Activated T-helper 2 cell treated with anti-CD3 and anti-CD28 coated beads, Interferon-gamma antibody, Interleukin-2, Interleukin-4, amounts not matched to agents 10 μg/mL and 5 μg/mL and 100 μg/mL, durations not matched to agents 14 hours and 24 hours and 36 hours (primary cell): ENCODE results near the gene PHLDA2. TPM values are rescaled to one million over a fixed set of nuclear protein-coding genes. Genes with fewer than 3 reads are reported as not detected.

Source experiments
- DNase-seq: peaks from one replicate; pipeline ENCODE4 v3.0.0; 2021; ENCODE audit warnings: low spot score
- H3K27ac Mint-ChIP-seq: one replicate; pipeline ENCODE4 v1.8.0; 2021; ENCODE audit warnings: mixed read lengths
- H3K27me3 Mint-ChIP-seq: one replicate; pipeline ENCODE4 v1.8.0; 2021; ENCODE audit warnings: low read depth, mixed read lengths
- H3K36me3 Mint-ChIP-seq: one replicate; pipeline ENCODE4 v1.8.0; 2021; ENCODE audit warnings: low read depth, mixed read lengths
- H3K4me1 Mint-ChIP-seq: one replicate; pipeline ENCODE4 v1.8.0; 2021; ENCODE audit warnings: low read depth, mixed read lengths
- H3K4me3 Mint-ChIP-seq: one replicate; pipeline ENCODE4 v1.8.0; 2021; ENCODE audit warnings: low read depth, mild to moderate bottlenecking, moderate library complexity, mixed read lengths
- H3K9me3 Mint-ChIP-seq: one replicate; pipeline ENCODE4 v1.8.0; 2021; ENCODE audit warnings: mixed read lengths
- intact Hi-C: fragments of 100-400 bp; cut with micrococcal nuclease; formaldehyde crosslinking; loops from one replicate; pipeline ENCODE4 v1.15.1; 2023
- total RNA-seq: library from RNA; stranded (reverse); gene quantifications from 2 replicates; pipeline ENCODE4 v1.2.3, GENCODE V29; 2022

PHLDA2 gene
- total RNA-seq, 1 donor from 2014 or later = 34.7 TPM

- Mint-ChIP-seq H3K27me3 (peaks cover 12% of the 10 kb centered on the region), H3K9me3 (no peaks in the 10 kb centered on the region), H3K27ac (no peak overlapping the region), H3K4me3 (no peak overlapping the region), H3K36me3 (no peaks in the 10 kb centered on the region), H3K4me1 (peaks cover 11% of the 10 kb centered on the region)
- no peak for DNase-seq
- intact Hi-C loops = loop anchor here (5.0 to 10.0 kb wide), 4 partner anchors 43 to 585 kb away; partner anchors contain the start of genes C11orf21 and TSPAN32
Observed at GRCh38 chr11:2889362-2890273, 39.6 kb downstream of the PHLDA2 start.

GRCh38 chr11:2888266-2888968 lies 40.8 kb downstream of the PHLDA2 start:
- Mint-ChIP-seq H3K36me3 (no peaks in the 10 kb centered on the region), H3K4me1 (peaks cover 11% of the 10 kb centered on the region), H3K27me3 (peaks cover 15% of the 10 kb centered on the region), H3K4me3 (no peak overlapping the region), H3K9me3 (no peaks in the 10 kb centered on the region), H3K27ac (peak overlapping the region; percentile 55)
- DNase-seq = peak; percentile 77
- intact Hi-C loops = loop anchor here (1.0 to 5.0 kb wide), 3 partner anchors 196 to 461 kb away; no protein-coding TSS in a partner anchor

GRCh38 chr11:2887515-2888195 lies 41.6 kb downstream of the PHLDA2 start:
- intact Hi-C loops = loop anchor here (1.0 to 5.0 kb wide), 3 partner anchors 195 to 460 kb away; no protein-coding TSS in a partner anchor
- no peak overlapping the region for H3K27ac Mint-ChIP-seq
- H3K36me3 Mint-ChIP-seq = no peaks in the 10 kb centered on the region
- peaks cover 22% of the 10 kb centered on the region for H3K27me3 Mint-ChIP-seq
- peaks cover 12% of the 10 kb centered on the region for H3K4me1 Mint-ChIP-seq
- no peaks in the 10 kb centered on the region for H3K9me3 Mint-ChIP-seq
- H3K4me3 Mint-ChIP-seq = peak overlapping the region; percentile 45
- no peak for DNase-seq

- Mint-ChIP-seq H3K27me3 (peaks cover 29% of the 10 kb centered on the region), H3K4me1 (peaks cover 7% of the 10 kb centered on the region), H3K36me3 (no peaks in the 10 kb centered on the region), H3K4me3 (peak overlapping the region; percentile 48), H3K27ac (no peak overlapping the region), H3K9me3 (no peaks in the 10 kb centered on the region)
- no peak for DNase-seq
- intact Hi-C loops = loop anchor here (5.0 kb wide), 2 partner anchors 195 to 460 kb away; no protein-coding TSS in a partner anchor
Observed at GRCh38 chr11:2886936-2887335, 42.3 kb downstream of the PHLDA2 start.

- peak overlapping the region; percentile 48 for H3K4me3 Mint-ChIP-seq
- intact Hi-C loops = loop anchor here (5.0 kb wide), 2 partner anchors 194 to 459 kb away; no protein-coding TSS in a partner anchor
- H3K9me3 Mint-ChIP-seq = no peaks in the 10 kb centered on the region
- H3K27ac Mint-ChIP-seq = no peak overlapping the region
- H3K27me3 Mint-ChIP-seq = peaks cover 29% of the 10 kb centered on the region
- no peaks in the 10 kb centered on the region for H3K36me3 Mint-ChIP-seq
- DNase-seq = no peak
- peaks cover 4% of the 10 kb centered on the region for H3K4me1 Mint-ChIP-seq
Observed at GRCh38 chr11:2886191-2886894, 42.9 kb downstream of the PHLDA2 start.

GRCh38 chr11:2885678-2886081 lies 43.5 kb downstream of the PHLDA2 start, which contains the start of gene CDKN1C:
Gene CDKN1C, minus strand, starts transcription at chr11:2885775. Its CDS starts 319 bp downstream, at chr11:2885456.
- Mint-ChIP-seq H3K36me3 (no peaks in the 10 kb centered on the region), H3K4me3 (peak within 1 kb of the TSS; percentile 84), H3K27me3 (peaks cover 33% of the 10 kb centered on the region), H3K4me1 (peaks cover 4% of the 10 kb centered on the region), H3K27ac (no peak within 1 kb of the TSS), H3K9me3 (no peaks in the 10 kb centered on the region)
- intact Hi-C loops = loop anchor here (2.0 to 5.0 kb wide), 3 partner anchors 17 to 458 kb away; a partner anchor contains a TSS
- DNase-seq = peak; percentile 77

GRCh38 chr11:2885017-2885677 lies 44.1 kb downstream of the PHLDA2 start:
- H3K4me1 Mint-ChIP-seq = peaks cover 4% of the 10 kb centered on the region
- intact Hi-C loops = loop anchor here (2.0 to 5.0 kb wide), 3 partner anchors 18 to 458 kb away; a partner anchor contains a TSS
- H3K27ac Mint-ChIP-seq = no peak overlapping the region
- no peaks in the 10 kb centered on the region for H3K9me3 Mint-ChIP-seq
- H3K36me3 Mint-ChIP-seq = no peaks in the 10 kb centered on the region
- no peak for DNase-seq
- peaks cover 33% of the 10 kb centered on the region for H3K27me3 Mint-ChIP-seq
- peak overlapping the region; percentile 84 for H3K4me3 Mint-ChIP-seq

GRCh38 chr11:2883979-2884815 lies 45.0 kb downstream of the PHLDA2 start:
- intact Hi-C loops = loop anchor here (2.0 kb wide), 1 partner anchor 19 kb away; a partner anchor contains a TSS
- H3K4me3 Mint-ChIP-seq = no peak overlapping the region
- H3K9me3 Mint-ChIP-seq = no peaks in the 10 kb centered on the region

GRCh38 chr11:2883640-2883978 lies 45.6 kb downstream of the PHLDA2 start:
- Mint-ChIP-seq H3K36me3 (no peaks in the 10 kb centered on the region), H3K9me3 (no peaks in the 10 kb centered on the region), H3K27ac (no peak overlapping the region), H3K4me1 (peaks cover 4% of the 10 kb centered on the region), H3K4me3 (no peak overlapping the region), H3K27me3 (peaks cover 33% of the 10 kb centered on the region)
- DNase-seq = no peak
- intact Hi-C loops = no loop called here

More at GRCh38 chr11:2883979-2884815, 45.0 kb downstream of the PHLDA2 start:
- peaks cover 33% of the 10 kb centered on the region for H3K27me3 Mint-ChIP-seq
- no peak for DNase-seq
- H3K4me1 Mint-ChIP-seq = peaks cover 4% of the 10 kb centered on the region
- H3K27ac Mint-ChIP-seq = no peak overlapping the region
- H3K36me3 Mint-ChIP-seq = no peaks in the 10 kb centered on the region

GRCh38 chr11:2882396-2883110 lies 46.7 kb downstream of the PHLDA2 start:
- DNase-seq = no peak
- H3K36me3 Mint-ChIP-seq = no peaks in the 10 kb centered on the region
- peak overlapping the region; percentile 75 for H3K4me3 Mint-ChIP-seq
- H3K27ac Mint-ChIP-seq = no peak overlapping the region
- intact Hi-C loops = no loop called here
- H3K4me1 Mint-ChIP-seq = peaks cover 4% of the 10 kb centered on the region
- no peaks in the 10 kb centered on the region for H3K9me3 Mint-ChIP-seq
- H3K27me3 Mint-ChIP-seq = peaks cover 33% of the 10 kb centered on the region
